Stomach smooth muscle (tissue), 2 donors: ENCODE data around the gene TNIK.
"Not testable (repeated sequence)": the region's sequence is repeated elsewhere in the genome, so short reads cannot be mapped to it uniquely, and the experiment has no call there.

Experiments
- H3K27ac ChIP-seq: one replicate; pipeline ENCODE4 v1.7.0; 2013; ENCODE audit warnings: mild to moderate bottlenecking, low read length, inconsistent platforms
- H3K27me3 ChIP-seq, 2 donors: one replicate each; pipeline ENCODE4 v1.7.0; 2013; ENCODE audit warnings: low read length in 2 of 2; ENCODE audit not compliant: insufficient read depth in 2 of 2, control insufficient read depth in 1 of 2
- H3K36me3 ChIP-seq, 2 donors: one replicate each; pipeline ENCODE4 v1.7.0; 2013; ENCODE audit warnings: low read length in 2 of 2; ENCODE audit not compliant: control insufficient read depth in 2 of 2, insufficient read depth in 2 of 2
- H3K4me1 ChIP-seq: one replicate; pipeline ENCODE4 v1.7.0; 2013; ENCODE audit warnings: low read length; ENCODE audit not compliant: control insufficient read depth, insufficient read depth
- H3K4me3 ChIP-seq, 2 donors: one replicate each; pipeline ENCODE4 v1.7.0; 2013; ENCODE audit warnings: low read length in 2 of 2
- H3K9ac ChIP-seq, 2 donors: one replicate each; pipeline ENCODE4 v1.7.0; 2013; ENCODE audit warnings: low read length in 2 of 2, mild to moderate bottlenecking in 1 of 2
- H3K9me3 ChIP-seq, 2 donors: one replicate each; pipeline ENCODE4 v1.7.0; 2013; ENCODE audit warnings: low read length in 2 of 2; ENCODE audit not compliant: control insufficient read depth in 2 of 2
- donor health status: healthy.
- donor health status: Pancreatic carcinoma.

The TNIK gene

DNA sequence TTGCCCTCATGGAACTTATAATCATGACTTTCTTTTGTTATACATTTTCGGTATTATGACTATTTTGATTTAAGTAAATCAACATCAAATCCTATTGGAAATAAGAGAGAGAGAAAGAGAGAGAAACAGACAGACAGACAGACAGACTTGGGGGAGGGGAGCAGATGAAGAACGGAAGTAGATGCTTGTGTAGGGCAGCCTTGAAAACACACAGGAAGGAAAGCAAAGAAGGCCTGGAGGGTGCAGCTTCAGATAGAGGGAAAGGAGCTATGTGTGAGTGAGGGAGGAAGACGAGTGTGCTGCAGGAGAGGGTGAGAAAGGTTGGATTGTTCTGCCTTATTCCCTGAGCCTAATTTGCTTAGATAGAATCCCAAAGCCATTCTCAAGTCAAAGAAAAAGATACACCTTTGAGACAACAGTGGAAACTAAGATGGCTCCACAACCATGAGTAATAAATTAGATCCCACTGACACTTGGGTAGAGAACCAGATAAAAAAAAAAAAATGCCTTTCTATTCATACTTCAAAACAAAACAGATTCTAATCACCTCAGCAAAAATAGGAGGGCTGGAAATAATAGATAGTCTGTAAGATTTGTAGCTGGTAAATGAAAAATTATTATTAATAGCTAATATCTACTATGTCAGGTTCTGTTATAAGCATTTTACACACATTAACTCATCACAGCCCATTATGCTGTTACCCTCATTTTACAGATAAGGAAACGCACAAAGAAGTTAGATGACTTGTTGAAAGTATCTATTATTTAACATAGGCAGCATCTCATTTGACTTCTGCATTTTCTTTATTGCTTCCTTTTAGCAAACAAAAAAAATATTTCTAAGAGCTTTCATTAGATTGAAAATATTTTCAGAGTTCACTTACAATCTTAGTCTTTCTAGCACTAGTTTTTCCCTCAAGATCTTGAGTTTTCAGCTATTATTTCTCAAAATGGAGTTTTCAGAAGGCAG lies 214.1 kb downstream of the TNIK start:
- Histone ChIP-seq H3K4me3 (no peak overlapping the region), H3K9me3 (no peaks in the 10 kb centered on the region), H3K36me3 (no peaks in the 10 kb centered on the region), H3K4me1 (no peaks in the 10 kb centered on the region), H3K9ac (no peak overlapping the region), H3K27me3 (no peaks in the 10 kb centered on the region), H3K27ac (no peak overlapping the region)

- Histone ChIP-seq H3K9ac (no peak overlapping the region), H3K27ac (no peak overlapping the region), H3K4me3 (no peak overlapping the region), H3K36me3 (no peaks in the 10 kb centered on the region), H3K9me3 (no peaks in the 10 kb centered on the region), H3K4me1 (no peaks in the 10 kb centered on the region), H3K27me3 (no peaks in the 10 kb centered on the region)
These were observed 217.3 kb downstream of the TNIK start for GRCh38 chr3:171242951-171243350.

DNA sequence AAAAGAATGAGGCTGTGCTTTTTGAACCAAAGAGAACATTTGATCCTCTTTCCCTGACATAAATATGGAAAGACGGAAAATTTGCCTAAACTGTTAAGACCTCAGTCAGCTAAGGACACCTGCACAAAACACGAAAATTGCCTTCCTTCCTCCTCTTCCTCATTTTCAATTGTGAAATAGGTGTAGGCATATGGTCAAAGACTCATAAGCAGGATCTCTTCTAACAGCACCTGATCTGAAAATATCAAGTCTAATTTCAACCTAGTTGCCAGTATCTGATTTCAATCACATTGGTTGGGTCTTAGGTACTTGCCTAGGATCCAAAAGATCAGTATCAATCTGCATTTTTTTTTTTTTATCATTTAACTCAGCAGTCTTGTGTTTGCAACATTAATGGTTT lies 218.0 kb downstream of the TNIK start:
- Histone ChIP-seq H3K4me3 (no peak overlapping the region), H3K9me3 (no peaks in the 10 kb centered on the region), H3K9ac (no peak overlapping the region), H3K36me3 (no peaks in the 10 kb centered on the region), H3K27ac (no peak overlapping the region), H3K27me3 (no peaks in the 10 kb centered on the region), H3K4me1 (no peaks in the 10 kb centered on the region)

DNA sequence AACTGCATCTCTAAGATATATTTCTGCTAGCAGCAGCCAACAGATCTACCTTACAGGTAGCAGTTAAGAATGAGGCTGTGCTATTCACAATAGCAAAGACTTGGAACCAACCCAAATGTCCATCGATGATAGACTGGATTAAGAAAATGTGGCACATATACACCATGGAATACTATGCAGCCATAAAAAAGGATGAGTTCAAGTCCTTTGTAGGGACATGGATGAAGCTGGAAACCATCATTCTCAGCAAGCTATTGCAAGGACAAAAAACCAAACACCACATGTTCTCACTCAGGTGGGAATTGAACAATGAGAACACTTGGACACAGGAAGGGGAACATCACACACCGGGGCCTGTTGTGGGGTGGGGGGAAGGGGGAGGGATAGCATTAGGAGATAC lies 218.6 kb downstream of the TNIK start:
- not testable (repeated sequence) for H3K4me3 ChIP-seq, H3K9ac ChIP-seq

GRCh38 chr3:171240504-171240835 lies 219.7 kb downstream of the TNIK start:
- Histone ChIP-seq H3K9me3 (no peaks in the 10 kb centered on the region), H3K9ac (no peak overlapping the region), H3K36me3 (no peaks in the 10 kb centered on the region), H3K27ac (no peak overlapping the region), H3K4me1 (no peaks in the 10 kb centered on the region), H3K27me3 (no peaks in the 10 kb centered on the region), H3K4me3 (no peak overlapping the region)

More for the DNA sequence above, 218.6 kb downstream of the TNIK start:
- H3K4me1 ChIP-seq, H3K27me3 ChIP-seq, H3K27ac ChIP-seq, H3K36me3 ChIP-seq, H3K9me3 ChIP-seq: not testable (repeated sequence)

GRCh38 chr3:171239757-171240503 lies 220.3 kb downstream of the TNIK start:
- H3K36me3 ChIP-seq: no peaks in the 10 kb centered on the region
- H3K9ac ChIP-seq: no peak overlapping the region
- no peaks in the 10 kb centered on the region for H3K27me3 ChIP-seq
- H3K4me1 ChIP-seq: no peaks in the 10 kb centered on the region
- no peak overlapping the region for H3K4me3 ChIP-seq
- H3K9me3 ChIP-seq: no peaks in the 10 kb centered on the region
- H3K27ac ChIP-seq: no peak overlapping the region

DNA sequence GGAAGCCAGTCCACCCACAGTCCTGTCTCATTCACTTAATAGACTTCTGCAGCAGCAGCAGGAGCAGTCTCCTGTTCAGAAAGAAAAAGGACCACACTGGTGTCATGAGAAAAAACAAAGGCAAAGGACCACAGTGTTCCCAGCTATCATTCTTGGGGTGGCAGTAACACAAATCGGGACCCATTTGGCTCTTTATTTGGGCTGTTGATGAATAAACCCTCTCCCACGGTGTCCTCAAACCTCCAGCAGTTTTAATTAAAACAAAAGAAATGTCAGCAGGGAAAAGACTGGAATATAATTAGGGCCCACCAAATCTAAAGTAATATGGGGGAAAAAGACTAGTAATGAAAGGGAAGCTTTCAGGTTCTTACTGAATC lies 223.2 kb downstream of the TNIK start:
- H3K9me3 ChIP-seq: no peaks in the 10 kb centered on the region
- H3K36me3 ChIP-seq: no peaks in the 10 kb centered on the region
- no peak overlapping the region for H3K4me3 ChIP-seq
- H3K27ac ChIP-seq: no peak overlapping the region
- H3K27me3 ChIP-seq: no peaks in the 10 kb centered on the region
- H3K4me1 ChIP-seq: peaks cover 2% of the 10 kb centered on the region
- H3K9ac ChIP-seq: no peak overlapping the region

GRCh38 chr3:171236265-171237008 lies 223.8 kb downstream of the TNIK start:
- H3K9me3 ChIP-seq: no peaks in the 10 kb centered on the region
- no peak overlapping the region for H3K4me3 ChIP-seq
- peaks cover 2% of the 10 kb centered on the region for H3K4me1 ChIP-seq
- no peaks in the 10 kb centered on the region for H3K36me3 ChIP-seq
- H3K27ac ChIP-seq: no peak overlapping the region
- no peaks in the 10 kb centered on the region for H3K27me3 ChIP-seq
- no peak overlapping the region for H3K9ac ChIP-seq

GRCh38 chr3:171234298-171235010 lies 225.8 kb downstream of the TNIK start:
- no peak overlapping the region for H3K27ac ChIP-seq
- peaks cover 2% of the 10 kb centered on the region for H3K4me1 ChIP-seq
- H3K4me3 ChIP-seq: no peak overlapping the region
- H3K9me3 ChIP-seq: no peaks in the 10 kb centered on the region
- no peaks in the 10 kb centered on the region for H3K36me3 ChIP-seq
- H3K9ac ChIP-seq: no peak overlapping the region
- H3K27me3 ChIP-seq: no peaks in the 10 kb centered on the region

GRCh38 chr3:171231361-171231760 lies 228.8 kb downstream of the TNIK start:
- Histone ChIP-seq H3K4me3 (no peak overlapping the region), H3K27ac (no peak overlapping the region), H3K9ac (no peak overlapping the region)

More at GRCh38 chr3:171231361-171231760, 228.8 kb downstream of the TNIK start:
- Histone ChIP-seq H3K4me1 (peaks cover 2% of the 10 kb centered on the region), H3K36me3 (no peaks in the 10 kb centered on the region), H3K9me3 (no peaks in the 10 kb centered on the region), H3K27me3 (no peaks in the 10 kb centered on the region)
